ENCODE results near the gene LRRC59.
"Not testable (repeated sequence)": the region's sequence is repeated elsewhere in the genome, so short reads cannot be mapped to it uniquely, and the experiment has no call there.

Gene LRRC59

GRCh38 chr17:50430821-50431618 is 33.7 kb upstream of the LRRC59 start:
- H3K4me3 ChIP-seq (replicated peaks; ENCODE audit: insufficient read depth, low read length): no peak overlapping the region
- H3K27me3 ChIP-seq (ENCODE audit: insufficient read depth, poor library complexity, severe bottlenecking): peaks cover 3% of the 10 kb centered on the region
- no peak overlapping the region for H3K27ac ChIP-seq (replicated peaks)
- TF ChIP-seq SPI1 (IDR thresholded peaks at IDR 0.05; ENCODE audit: borderline replicate concordance, low read depth) (no peak), REST (IDR thresholded peaks at IDR 0.05; ENCODE audit: insufficient replicate concordance, low read depth) (no peak), CTCF (IDR thresholded peaks at IDR 0.05; ENCODE audit: insufficient read depth, low read length) (no peak), POLR2AphosphoS5 (IDR thresholded peaks at IDR 0.05; ENCODE audit: low read depth) (no peak), GABPA (IDR thresholded peaks at IDR 0.05; ENCODE audit: low read depth) (no peak)
- DNase-seq (ENCODE audit: low read depth in 1 of 2, low spot score in 1 of 2): no peak

GRCh38 chr17:50429793-50430192 is 32.5 kb upstream of the LRRC59 start:
- H3K27ac ChIP-seq (replicated peaks): no peak overlapping the region
- DNase-seq (ENCODE audit: low read depth in 1 of 2, low spot score in 1 of 2): no peak
- H3K27me3 ChIP-seq (ENCODE audit: insufficient read depth, poor library complexity, severe bottlenecking): peaks cover 3% of the 10 kb centered on the region
- TF ChIP-seq REST (IDR thresholded peaks at IDR 0.05; ENCODE audit: insufficient replicate concordance, low read depth) (no peak), CTCF (IDR thresholded peaks at IDR 0.05; ENCODE audit: insufficient read depth, low read length) (no peak), POLR2AphosphoS5 (IDR thresholded peaks at IDR 0.05; ENCODE audit: low read depth) (no peak), SPI1 (IDR thresholded peaks at IDR 0.05; ENCODE audit: borderline replicate concordance, low read depth) (no peak), GABPA (IDR thresholded peaks at IDR 0.05; ENCODE audit: low read depth) (no peak)
- H3K4me3 ChIP-seq (replicated peaks; ENCODE audit: insufficient read depth, low read length): no peak overlapping the region

- Histone ChIP-seq H3K27ac (replicated peaks) (no peak overlapping the region), H3K27me3 (ENCODE audit: insufficient read depth, poor library complexity, severe bottlenecking) (peaks cover 3% of the 10 kb centered on the region), H3K4me3 (replicated peaks; ENCODE audit: insufficient read depth, low read length) (no peak overlapping the region)
- DNase-seq (ENCODE audit: low read depth in 1 of 2, low spot score in 1 of 2): no peak
- TF ChIP-seq REST (IDR thresholded peaks at IDR 0.05; ENCODE audit: insufficient replicate concordance, low read depth) (no peak), CTCF (IDR thresholded peaks at IDR 0.05; ENCODE audit: insufficient read depth, low read length) (no peak), POLR2AphosphoS5 (IDR thresholded peaks at IDR 0.05; ENCODE audit: low read depth) (no peak), GABPA (IDR thresholded peaks at IDR 0.05; ENCODE audit: low read depth) (no peak), SPI1 (IDR thresholded peaks at IDR 0.05; ENCODE audit: borderline replicate concordance, low read depth) (no peak)
These were observed 31.6 kb upstream of the LRRC59 start for GRCh38 chr17:50428831-50429424.

GRCh38 chr17:50428126-50428525 is 30.8 kb upstream of the LRRC59 start:
- H3K27ac ChIP-seq (replicated peaks); H3K4me3 ChIP-seq (replicated peaks; ENCODE audit: insufficient read depth, low read length); H3K27me3 ChIP-seq (ENCODE audit: insufficient read depth, poor library complexity, severe bottlenecking); DNase-seq (ENCODE audit: low read depth in 1 of 2, low spot score in 1 of 2): not testable (repeated sequence)

Measured in HL-60 (cell line).